HepG2 (cell line): ENCODE data around the gene CARD9. TPM values are rescaled to one million over a fixed set of nuclear protein-coding genes. Genes with fewer than 3 reads are reported as not detected.

ENCODE experiments used
- ARHGAP35 ChIP-seq: sonication (generic); formaldehyde crosslinking; IDR thresholded peaks from 2 replicates; pipeline ENCODE4 v1.9.0; 2022; ENCODE audit warnings: mild to moderate bottlenecking, inconsistent platforms, moderate library complexity, missing genetic modification reagents, borderline replicate concordance
- ATF7 ChIP-seq, 2 experiments: fragments of 450-650 bp in 1 of 2; sonication (generic) in 1 of 2; formaldehyde crosslinking in 1 of 2; IDR thresholded peaks; 2 replicates each; pipeline versions ENCODE4 v1.4.0 to v1.6.1; 2016 to 2020; ENCODE audit warnings: antibody characterized with exemption in 1 of 2, mild to moderate bottlenecking in 1 of 2, missing genetic modification reagents in 1 of 2
- DDIT3 ChIP-seq: sonication (generic); formaldehyde crosslinking; IDR thresholded peaks from 2 replicates; pipeline ENCODE4 v1.4.0; 2020; ENCODE audit warnings: mild to moderate bottlenecking, missing genetic modification reagents
- FOXK1 ChIP-seq: sonication (generic); formaldehyde crosslinking; IDR thresholded peaks from 2 replicates; pipeline ENCODE4 v1.4.0; 2020; ENCODE audit warnings: low read depth, missing genetic modification reagents, borderline replicate concordance
- GFI1 ChIP-seq: sonication (generic); formaldehyde crosslinking; IDR thresholded peaks from 2 replicates; pipeline ENCODE4 v1.5.0; 2020; ENCODE audit warnings: missing genetic modification reagents, mild to moderate bottlenecking, borderline replicate concordance
- GZF1 ChIP-seq: sonication (generic); formaldehyde crosslinking; IDR thresholded peaks from 2 replicates; pipeline ENCODE4 v1.5.1; 2020; ENCODE audit warnings: mild to moderate bottlenecking, missing genetic modification reagents
- HOXD1 ChIP-seq: sonication (generic); formaldehyde crosslinking; IDR thresholded peaks from 2 replicates; pipeline ENCODE4 v1.5.0; 2020; ENCODE audit warnings: missing genetic modification reagents
- KAT8 ChIP-seq: IDR thresholded peaks from 2 replicates; pipeline ENCODE4 v1.6.1; 2016; ENCODE audit warnings: missing genetic modification reagents, missing compliant biosample characterization
- KDM3A ChIP-seq: IDR thresholded peaks from 2 replicates; pipeline ENCODE4 v1.6.1; 2018; ENCODE audit warnings: low read depth, missing compliant biosample characterization
- MATR3 ChIP-seq: sonication (generic); formaldehyde crosslinking; IDR thresholded peaks from 2 replicates; pipeline ENCODE4 v1.4.0; 2020; ENCODE audit warnings: missing genetic modification reagents
- RFX5 ChIP-seq: IDR thresholded peaks from 2 replicates; pipeline ENCODE4 v1.6.1; 2011; ENCODE audit warnings: low read depth, low read length, improper control_type of control experiment
- SMYD3 ChIP-seq: sonication (generic); formaldehyde crosslinking; IDR thresholded peaks from 2 replicates; pipeline ENCODE4 v1.8.1; 2023; ENCODE audit warnings: mild to moderate bottlenecking, missing genetic modification reagents
- SP5 ChIP-seq: IDR thresholded peaks from 2 replicates; pipeline ENCODE4 v1.6.1; 2016; ENCODE audit warnings: low read depth, borderline replicate concordance
- STAT6 ChIP-seq: sonication (generic); formaldehyde crosslinking; IDR thresholded peaks from 2 replicates; pipeline ENCODE4 v1.4.0; 2020; ENCODE audit warnings: missing genetic modification reagents, mild to moderate bottlenecking, borderline replicate concordance
- ZBTB7A ChIP-seq: sonication (generic); formaldehyde crosslinking; IDR thresholded peaks from 2 replicates; pipeline ENCODE4 v1.8.0; 2022; ENCODE audit warnings: mild to moderate bottlenecking, missing genetic modification reagents
- ZNF160 ChIP-seq: sonication (generic); formaldehyde crosslinking; IDR thresholded peaks from 2 replicates; pipeline ENCODE4 v1.8.0; 2022; ENCODE audit warnings: mild to moderate bottlenecking, inconsistent platforms, missing genetic modification reagents
- ZNF281 ChIP-seq: sonication (generic); formaldehyde crosslinking; IDR thresholded peaks from 2 replicates; pipeline ENCODE4 v1.4.0; 2020; ENCODE audit warnings: missing genetic modification reagents, borderline replicate concordance
- ZNF362 ChIP-seq: sonication (generic); formaldehyde crosslinking; IDR thresholded peaks from 2 replicates; pipeline ENCODE4 v1.4.0; 2020; ENCODE audit warnings: missing genetic modification reagents, mild to moderate bottlenecking, borderline replicate concordance
- ZNF558 ChIP-seq: sonication (generic); formaldehyde crosslinking; IDR thresholded peaks from 2 replicates; pipeline ENCODE4 v1.9.0; 2022; ENCODE audit warnings: mild to moderate bottlenecking, missing genetic modification reagents, borderline replicate concordance
- polyA plus RNA-seq, 8 experiments: library from polyadenylated mRNA; depleted of rRNA in 3 of 8; stranded (reverse) in 7 of 8; unstranded in 1 of 8; fragments of >200 nt; fragmentation: Illumina TruSeq in 4 of 8; extraction: Trizol in 4 of 8; gene quantifications; 2 replicates each; pipeline versions ENCODE4 v1.2.1 to v1.2.3, GENCODE V29; 2011 to 2016; ENCODE audit warnings: low read depth in 4 of 8, missing spikeins in 1 of 8, mixed read lengths in 1 of 8; ENCODE audit not compliant: insufficient read depth in 1 of 8
- total RNA-seq, 5 experiments: library from RNA; depleted of rRNA; stranded (reverse); fragments of >200 nt; fragmentation: Illumina TruSeq; extraction: Trizol; gene quantifications; 2 replicates each; pipeline ENCODE4 v1.2.3, GENCODE V29; 2016; ENCODE audit warnings: low read depth in 1 of 5

The CARD9 gene
- total and polyA plus RNA-seq, 2 of the 13 experiments (the other 11 are each of a cell fraction or from before 2014, with no cell fraction given), result 3.3 to 7.4 TPM

- TF ChIP-seq RFX5 (no peak), SP5 (no peak), GFI1 (CRISPR knock-in tag) (no peak), STAT6 (CRISPR knock-in tag) (no peak), FOXK1 (no peak), ARHGAP35 (CRISPR knock-in tag) (no peak), GZF1 (CRISPR knock-in tag) (no peak), DDIT3 (CRISPR knock-in tag) (no peak), MATR3 (CRISPR knock-in tag) (no peak), HOXD1 (CRISPR knock-in tag) (0 out of 2 replicates have a peak, but pooled peaks have one; percentile 32), KAT8 (CRISPR knock-in tag) (no peak), ZNF362 (CRISPR knock-in tag) (no peak), SMYD3 (CRISPR knock-in tag) (no peak), ZBTB7A (CRISPR knock-in tag) (no peak), ZNF558 (CRISPR knock-in tag) (no peak; the same call in 1 of the 2 replicates), KDM3A (CRISPR knock-in tag) (no peak), ZNF281 (CRISPR knock-in tag) (no peak), ZNF160 (peak; percentile 76; the same call in 1 of the 2 replicates), ATF7 (IDR thresholded peaks at IDR 0.05) (no peak), ATF7 (CRISPR knock-in tag; IDR thresholded peaks at IDR 0.05) (peak; percentile 33; the same call in 1 of the 2 replicates)
Measured at GRCh38 chr9:136409557-136410455, 36.3 kb upstream of the CARD9 start (continued).
